Adrenal gland (tissue), 19 donors: ENCODE results near the gene MFSD12. TPM values are rescaled to one million over a fixed set of nuclear protein-coding genes. Genes with fewer than 3 reads are reported as not detected.

Experiments
- DNase-seq, 7 donors: peaks; one replicate each; pipeline ENCODE4 v3.0.0-alpha.2; 2019 to 2020
- H3K27ac ChIP-seq, 5 donors: fragments of 200-600 bp; sonication (generic) in 4 of 5; 1 replicate in 3 of 5; 2 replicates in 2 of 5; pipeline versions ENCODE4 v1.5.1 to v1.8.0; 2016 to 2020; ENCODE audit warnings: mild to moderate bottlenecking in 1 of 5
- H3K27me3 ChIP-seq: fragments of 200-600 bp; 2 replicates; pipeline ENCODE4 v1.8.0; 2021
- H3K36me3 ChIP-seq, 2 donors: fragments of 200-600 bp; replicated peaks in 1 of 2; 1 replicate in 1 of 2; 2 replicates in 1 of 2; pipeline versions ENCODE4 v1.5.1 to v1.8.0; 2018 to 2022
- H3K4me1 ChIP-seq, 2 donors: fragments of 200-600 bp; replicated peaks in 1 of 2; 1 replicate in 1 of 2; 2 replicates in 1 of 2; pipeline versions ENCODE4 v1.5.1 to v1.8.0; 2018 to 2021
- H3K4me3 ChIP-seq, 4 donors: fragments of 200-600 bp; sonication (generic) in 3 of 4; one replicate each; pipeline ENCODE4 v1.5.1; 2016 to 2018
- H3K9me3 ChIP-seq, 3 donors: fragments of 200-600 bp; sonication (generic) in 1 of 3; replicated peaks in 1 of 3; 1 replicate in 2 of 3; 2 replicates in 1 of 3; pipeline versions ENCODE4 v1.5.1 to v1.8.0; 2016 to 2021
- CTCF ChIP-seq, 6 experiments: fragments of 450-650 bp in 4 of 6; fragments of 200-600 bp in 2 of 6; sonication (generic) in 1 of 6; IDR thresholded peaks; 1 replicate in 5 of 6; 2 replicates in 1 of 6; pipeline versions ENCODE4 v1.5.1 to v1.8.0; 2016 to 2021; ENCODE audit warnings: antibody characterized with exemption in 6 of 6, mild to moderate bottlenecking in 2 of 6, moderate library complexity in 1 of 6
- POLR2A ChIP-seq, 2 donors: fragments of 450-650 bp; IDR thresholded peaks; one replicate each; pipeline ENCODE4 v1.6.1; 2017; ENCODE audit warnings: antibody characterized with exemption in 2 of 2, mild to moderate bottlenecking in 2 of 2, moderate library complexity in 1 of 2
- WGBS, 4 donors: extraction: QIAGEN DNeasy Blood & Tissue Kit in 2 of 4; methylation state at CpG; one replicate each; pipeline versions ENCODE4 v1.1.5 to v1.1.7; 2013 to 2017; 5-methylcytosine and 5-hydroxymethylcytosine counted together
- intact Hi-C, 2 donors: fragments of 100-400 bp; cut with DNase I; formaldehyde crosslinking; loops; one replicate each; pipeline versions ENCODE4 v1.14.1 to v1.15.0; 2022 to 2023
- long read RNA-seq, 10 donors: library from polyadenylated mRNA in 3 of 10; unstranded in 2 of 10; stranded (forward) in 1 of 10; transcript quantifications; one replicate each; pipeline ENCODE4 v2.0.0 and lab custom pipeline, GENCODE V29; 2021 to 2026
- polyA plus RNA-seq, 3 donors: library from polyadenylated mRNA; stranded (reverse); fragments of 200-250 nt in 2 of 3; fragments of 350-450 nt in 1 of 3; fragmentation: Illumina TruSeq in 1 of 3; extraction: RNeasy Lipid Tissue Mini Kit (QIAGEN cat#74804) in 1 of 3; gene quantifications; one replicate each; pipeline ENCODE4 v1.2.3, GENCODE V29; 2013 to 2014
- total RNA-seq, 9 donors: library from RNA; depleted of rRNA in 4 of 9; stranded (reverse); fragments of >200 nt in 4 of 9; fragments of 120-200 nt in 1 of 9; fragmentation: NEBNext Ultra II Directional in 1 of 9; extraction: Animal tissue kit (Norgen Biotek cat#: 25700) in 1 of 9; gene quantifications; one replicate each; pipeline versions ENCODE4 v1.1.0 to v1.2.4, GENCODE V29; 2013 to 2023
- donor health status: healthy with polysubstance abuse.
- donor health status: Bipolar disorder and iron deficiency.
- donor health status: DM: yes; HTN: yes; CAD: no.
- donor health status: DM: no; HTN: no; CAD: no.
- donor health status: DM: no; HTN: no; CAD: no.
- donor health status: DM: yes; HTN: yes; CAD: no.

Gene MFSD12
- 100 to 1,000 TPM in 2 of 9 donors, 10 to 100 TPM in 7; 23.2 to 123 (median 64.6) TPM for total RNA-seq
- 10 to 100 TPM; 18.5 to 89.3 (median 48.5) TPM for polyA plus RNA-seq
- long read RNA-seq, donor 1, transcript MFSD12-204 (1 exons, 1,769 nt): major isoform, 16 of 21 reads
- long read RNA-seq, donor 1, partial matches to known transcripts: 0 of 21 reads
- long read RNA-seq, donor 1, other reads (novel, unspliced or antisense): 0 of 21 reads
- long read RNA-seq, donor 2, transcript MFSD12-204 (1 exons, 1,769 nt): major isoform, 14 of 23 reads
- long read RNA-seq, donor 2, transcript MFSD12-215 (1 exons, 688 nt): minor isoform, 5 of 23 reads
- long read RNA-seq, donor 2, partial matches to known transcripts: 0 of 23 reads
- long read RNA-seq, donor 2, other reads (novel, unspliced or antisense): 0 of 23 reads
- long read RNA-seq, donor 3, transcript MFSD12-204 (1 exons, 1,769 nt): major isoform, 12 of 34 reads
- long read RNA-seq, donor 3, partial matches to known transcripts: 6 of 34 reads
- long read RNA-seq, donor 3, other reads (novel, unspliced or antisense): 10 of 34 reads
- long read RNA-seq, donor 4, partial matches to known transcripts: 3 of 5 reads
- long read RNA-seq, donor 4, other reads (novel, unspliced or antisense): 1 of 5 reads
- long read RNA-seq, donor 5, transcript MFSD12-201 (10 exons, 2,124 nt): major isoform, 86 of 114 reads
- long read RNA-seq, donor 5, partial matches to known transcripts: 6 of 114 reads
- long read RNA-seq, donor 5, other reads (novel, unspliced or antisense): 22 of 114 reads
- long read RNA-seq, donor 6, partial matches to known transcripts: 3 of 7 reads
- long read RNA-seq, donor 6, other reads (novel, unspliced or antisense): 2 of 7 reads
- long read RNA-seq, donor 7, transcript MFSD12-204 (1 exons, 1,769 nt): major isoform, 17 of 23 reads
- long read RNA-seq, donor 7, partial matches to known transcripts: 0 of 23 reads
- long read RNA-seq, donor 7, other reads (novel, unspliced or antisense): 0 of 23 reads
- long read RNA-seq, donor 8, transcript MFSD12-204 (1 exons, 1,769 nt): major isoform, 26 of 35 reads
- long read RNA-seq, donor 8, transcript MFSD12-201 (10 exons, 2,124 nt): minor isoform, 9 of 35 reads
- long read RNA-seq, donor 8, partial matches to known transcripts: 0 of 35 reads
- long read RNA-seq, donor 8, other reads (novel, unspliced or antisense): 0 of 35 reads
- long read RNA-seq, donor 9, transcript MFSD12-204 (1 exons, 1,769 nt): major isoform, 9 of 13 reads
- long read RNA-seq, donor 9, partial matches to known transcripts: 0 of 13 reads
- long read RNA-seq, donor 9, other reads (novel, unspliced or antisense): 0 of 13 reads
- long read RNA-seq, donor 10, transcript MFSD12-204 (1 exons, 1,769 nt): major isoform, 13 of 17 reads
- long read RNA-seq, donor 10, partial matches to known transcripts: 0 of 17 reads
- long read RNA-seq, donor 10, other reads (novel, unspliced or antisense): 0 of 17 reads

GRCh38 chr19:3557461-3558248 lies at the start of gene MFSD12:
TSS of gene MFSD12 (minus strand) at chr19:3557586. CDS start at chr19:3557403, 183 bp downstream.
- Histone ChIP-seq H3K36me3 (no peaks in the 10 kb centered on the region), H3K4me3 (peak within 1 kb of the TSS; percentile 25 to 100 (median 58)), H3K27ac (peak within 1 kb of the TSS in 4 of 5 donors; percentile 59 to 89 (median 74)), H3K4me1 (peaks cover 14 to 24% of the 10 kb centered on the region in 2 donors), H3K27me3 (no peaks in the 10 kb centered on the region), H3K9me3 (no peaks in the 10 kb centered on the region)
- TF ChIP-seq POLR2A (IDR thresholded peaks at IDR 0.05) (peak; percentile 80 to 84), CTCF (IDR thresholded peaks at IDR 0.05) (no peak)
- peak; percentile 93 to 97 (median 95) for DNase-seq
- WGBS, 4 donors: 1 to 2% (median 1%) methylated on average over 26 to 81 of the region's 81 CpGs
- intact Hi-C loops: no loop called here

GRCh38 chr19:3606690-3607289 lies 49.4 kb upstream of the MFSD12 start, which contains the start of gene TBXA2R:
TSS of gene TBXA2R (minus strand) at chr19:3606875. CDS start at chr19:3600634, 6,241 bp downstream.
- DNase-seq: peak; percentile 78 to 90 (median 89)
- peaks cover 0 to 5% of the 10 kb centered on the region in 2 donors for H3K36me3 ChIP-seq
- peak within 1 kb of the TSS; percentile 8 to 73 (median 62) for H3K4me3 ChIP-seq
- H3K4me1 ChIP-seq: peaks cover 42 to 57% of the 10 kb centered on the region in 2 donors
- peak within 1 kb of the TSS; percentile 52 to 94 (median 78) for H3K27ac ChIP-seq
- H3K27me3 ChIP-seq: no peaks in the 10 kb centered on the region
- no peaks in the 10 kb centered on the region for H3K9me3 ChIP-seq
- 0 to 2% (median 1%) methylated on average over 4 to 46 of the region's 46 CpGs; no CpG with 5 or more reads in 1 of the 4 donors for WGBS, 4 donors
- intact Hi-C loops: no loop called here
- TF ChIP-seq POLR2A (IDR thresholded peaks at IDR 0.05): peak; percentile 38 to 57
- no peak for TF ChIP-seq CTCF (IDR thresholded peaks at IDR 0.05)

GRCh38 chr19:3606174-3606689 lies 48.8 kb upstream of the MFSD12 start:
- peak in 6 of 7 donors; percentile 53 to 69 (median 64) for DNase-seq
- H3K27ac ChIP-seq: peak overlapping the region in 4 of 5 donors; percentile 74 to 94 (median 80)
- no peaks in the 10 kb centered on the region for H3K36me3 ChIP-seq
- 1 to 9% (median 5%) methylated on average over 16 to 35 of the region's 35 CpGs; no CpG with 5 or more reads in 1 of the 4 donors for WGBS, 4 donors
- TF ChIP-seq POLR2A (IDR thresholded peaks at IDR 0.05) (no peak), CTCF (IDR thresholded peaks at IDR 0.05) (no peak)
- H3K9me3 ChIP-seq: no peaks in the 10 kb centered on the region
- peaks cover 42 to 57% of the 10 kb centered on the region in 2 donors for H3K4me1 ChIP-seq
- H3K27me3 ChIP-seq: no peaks in the 10 kb centered on the region
- intact Hi-C loops: no loop called here
- peak overlapping the region in 3 of 4 donors; percentile 62 to 73 (median 63) for H3K4me3 ChIP-seq
